Left lung (tissue), 10 donors: ENCODE data around the gene ALPK3. TPM values are rescaled to one million over a fixed set of nuclear protein-coding genes. Genes with fewer than 3 reads are reported as not detected.

Source experiments
- ATAC-seq: fragments of 200-7000 bp; cut with Tn5 transposase; one replicate; pipeline ENCODE4 v1.9.1; 2020; ENCODE audit warnings: moderate library complexity
- DNase-seq, 4 donors: peaks; one replicate each; pipeline ENCODE4 v3.0.0-alpha.2; 2013 to 2020
- H3K27ac ChIP-seq, 2 donors: fragments of 200-600 bp; sonication (generic) in 1 of 2; one replicate each; pipeline versions ENCODE4 v1.5.0 to v1.8.0; 2020 to 2021
- H3K27me3 ChIP-seq, 2 donors: fragments of 200-600 bp; sonication (generic) in 1 of 2; one replicate each; pipeline versions ENCODE4 v1.5.0 to v1.8.0; 2020 to 2021
- H3K36me3 ChIP-seq, 2 donors: fragments of 200-600 bp; sonication (generic) in 1 of 2; one replicate each; pipeline versions ENCODE4 v1.5.0 to v1.8.0; 2020 to 2021
- H3K4me1 ChIP-seq, 2 donors: fragments of 200-600 bp; one replicate each; pipeline ENCODE4 v1.8.0; 2021
- H3K4me3 ChIP-seq, 2 donors: fragments of 200-600 bp; sonication (generic) in 1 of 2; one replicate each; pipeline versions ENCODE4 v1.5.0 to v1.8.0; 2020 to 2021; ENCODE audit warnings: mild to moderate bottlenecking in 1 of 2
- H3K9me3 ChIP-seq, 2 donors: fragments of 200-600 bp; sonication (generic) in 1 of 2; one replicate each; pipeline versions ENCODE4 v1.5.0 to v1.8.0; 2020 to 2021
- intact Hi-C, 2 donors: fragments of 100-400 bp; cut with DNase I; formaldehyde crosslinking; loops; one replicate each; pipeline versions ENCODE4 v1.11.2 to v1.14.2; 2022
- polyA plus RNA-seq, 6 donors: library from polyadenylated mRNA; unstranded; fragments of 120-200 nt; gene quantifications; one replicate each; pipeline ENCODE4 v1.2.1, GENCODE V29; 2013; ENCODE audit not compliant: insufficient read length in 6 of 6
- total RNA-seq, 2 donors: library from RNA; stranded (reverse); fragmentation: NEBNext Ultra II Directional; extraction: Animal tissue kit (Norgen Biotek cat#: 25700); gene quantifications; one replicate each; pipeline ENCODE4 v1.2.1, GENCODE V29; 2021
- TF ChIP-seq, protein P1 (sequence below), 2 donors: fragments of 200-600 bp; sonication (generic) in 1 of 2; IDR thresholded peaks; one replicate each; pipeline versions ENCODE4 v1.5.0 to v1.8.0; 2021; ENCODE audit warnings: antibody characterized with exemption in 2 of 2
- donor health status: DM: no; HTN: yes; CAD: no.
- donor health status: DM: no; HTN: no; CAD: no.

Gene ALPK3
- total and polyA plus RNA-seq, 8 donors = 6.9 to 23.4 (median 18.3) TPM

DNA sequence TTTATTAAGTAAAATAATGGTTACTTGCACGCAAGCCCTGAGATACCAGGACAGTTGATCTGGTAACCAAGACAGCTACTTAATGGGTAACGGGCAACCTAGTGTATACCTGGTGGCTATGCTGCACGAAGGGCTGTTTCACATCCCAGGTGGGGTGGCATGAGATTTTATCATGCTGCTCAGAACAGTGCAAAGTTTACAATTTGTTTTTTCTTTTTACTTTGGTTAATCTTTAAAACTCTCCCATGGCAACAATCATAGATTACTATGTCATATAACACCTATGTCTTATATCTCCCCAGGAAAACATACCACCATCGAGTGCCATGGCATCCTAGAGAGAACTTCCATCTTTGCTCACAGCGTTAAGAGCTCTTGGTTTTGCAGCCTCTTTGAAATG, 35.1 kb downstream of the ALPK3 start:
- Histone ChIP-seq H3K9me3 (peaks cover 0 to 5% of the 10 kb centered on the region in 2 donors), H3K4me3 (no peak overlapping the region), H3K4me1 (no peaks in the 10 kb centered on the region), H3K27ac (no peak overlapping the region), H3K27me3 (no peaks in the 10 kb centered on the region), H3K36me3 (peaks cover 0 to 8% of the 10 kb centered on the region in 2 donors)
- TF ChIP-seq, protein P1, sequence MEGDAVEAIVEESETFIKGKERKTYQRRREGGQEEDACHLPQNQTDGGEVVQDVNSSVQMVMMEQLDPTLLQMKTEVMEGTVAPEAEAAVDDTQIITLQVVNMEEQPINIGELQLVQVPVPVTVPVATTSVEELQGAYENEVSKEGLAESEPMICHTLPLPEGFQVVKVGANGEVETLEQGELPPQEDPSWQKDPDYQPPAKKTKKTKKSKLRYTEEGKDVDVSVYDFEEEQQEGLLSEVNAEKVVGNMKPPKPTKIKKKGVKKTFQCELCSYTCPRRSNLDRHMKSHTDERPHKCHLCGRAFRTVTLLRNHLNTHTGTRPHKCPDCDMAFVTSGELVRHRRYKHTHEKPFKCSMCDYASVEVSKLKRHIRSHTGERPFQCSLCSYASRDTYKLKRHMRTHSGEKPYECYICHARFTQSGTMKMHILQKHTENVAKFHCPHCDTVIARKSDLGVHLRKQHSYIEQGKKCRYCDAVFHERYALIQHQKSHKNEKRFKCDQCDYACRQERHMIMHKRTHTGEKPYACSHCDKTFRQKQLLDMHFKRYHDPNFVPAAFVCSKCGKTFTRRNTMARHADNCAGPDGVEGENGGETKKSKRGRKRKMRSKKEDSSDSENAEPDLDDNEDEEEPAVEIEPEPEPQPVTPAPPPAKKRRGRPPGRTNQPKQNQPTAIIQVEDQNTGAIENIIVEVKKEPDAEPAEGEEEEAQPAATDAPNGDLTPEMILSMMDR (IDR thresholded peaks at IDR 0.05) = no peak
- intact Hi-C loops = no loop called here
- ATAC-seq = no peak
- no peak for DNase-seq

DNA sequence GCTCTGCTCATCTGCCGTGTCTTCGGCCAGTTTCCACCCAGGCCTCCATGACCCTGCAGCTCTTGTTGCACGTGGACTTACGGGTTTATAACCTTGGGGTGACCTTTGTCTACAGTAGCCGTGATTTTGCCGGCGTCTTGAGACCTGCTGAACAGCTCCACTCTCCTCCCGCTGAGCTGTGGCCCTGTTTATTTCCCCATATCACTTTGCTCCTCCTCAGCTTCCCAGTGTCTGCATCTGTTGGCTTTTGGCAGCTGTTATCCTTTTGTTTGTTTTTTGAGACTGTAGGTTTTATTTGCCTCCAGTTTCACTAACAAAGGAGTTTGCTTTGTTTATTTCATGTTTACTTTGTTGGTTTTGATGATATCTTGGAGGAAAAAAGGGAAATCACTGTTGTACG, 38.0 kb downstream of the ALPK3 start:
- peak in 1 of 4 donors; percentile 15 for DNase-seq

GRCh38 chr15:84855765-84856164, 38.6 kb downstream of the ALPK3 start:
- TF ChIP-seq, protein P1 (IDR thresholded peaks at IDR 0.05) = no peak
- Histone ChIP-seq H3K4me1 (no peaks in the 10 kb centered on the region), H3K36me3 (peaks cover 0 to 8% of the 10 kb centered on the region in 2 donors), H3K4me3 (no peak overlapping the region), H3K27me3 (no peaks in the 10 kb centered on the region), H3K27ac (no peak overlapping the region), H3K9me3 (no peaks in the 10 kb centered on the region)
- intact Hi-C loops = no loop called here
- no peak for DNase-seq
- ATAC-seq = no peak

More for the DNA sequence above, 38.0 kb downstream of the ALPK3 start:
- H3K27ac ChIP-seq = no peak overlapping the region
- H3K27me3 ChIP-seq = no peaks in the 10 kb centered on the region
- H3K4me3 ChIP-seq = no peak overlapping the region
- H3K36me3 ChIP-seq = peaks cover 0 to 8% of the 10 kb centered on the region in 2 donors
- no peaks in the 10 kb centered on the region for H3K9me3 ChIP-seq
- no peaks in the 10 kb centered on the region for H3K4me1 ChIP-seq
- ATAC-seq = no peak
- intact Hi-C loops = no loop called here
- TF ChIP-seq, protein P1 (IDR thresholded peaks at IDR 0.05) = no peak

GRCh38 chr15:84856731-84857417, 39.7 kb downstream of the ALPK3 start:
- no peaks in the 10 kb centered on the region for H3K9me3 ChIP-seq
- H3K4me3 ChIP-seq = no peak overlapping the region
- peak in 1 of 4 donors; percentile 75 for DNase-seq
- no peaks in the 10 kb centered on the region for H3K27me3 ChIP-seq
- peaks cover 0 to 8% of the 10 kb centered on the region in 2 donors for H3K36me3 ChIP-seq
- H3K27ac ChIP-seq = no peak overlapping the region
- intact Hi-C loops = no loop called here
- TF ChIP-seq, protein P1 (IDR thresholded peaks at IDR 0.05) = no peak
- no peaks in the 10 kb centered on the region for H3K4me1 ChIP-seq
- ATAC-seq = no peak

GRCh38 chr15:84857418-84858004, 40.4 kb downstream of the ALPK3 start:
- intact Hi-C loops = no loop called here
- DNase-seq (peak in 1 of 4 donors; percentile 62), ATAC-seq (no peak)
- H3K27ac ChIP-seq = no peak overlapping the region
- TF ChIP-seq, protein P1 (IDR thresholded peaks at IDR 0.05) = no peak
- peaks cover 0 to 8% of the 10 kb centered on the region in 2 donors for H3K36me3 ChIP-seq
- H3K4me1 ChIP-seq = no peaks in the 10 kb centered on the region
- H3K27me3 ChIP-seq = no peaks in the 10 kb centered on the region
- H3K4me3 ChIP-seq = no peak overlapping the region
- H3K9me3 ChIP-seq = no peaks in the 10 kb centered on the region
